Measurements from ENCODE around the gene TAF10.

Gene TAF10

DNA sequence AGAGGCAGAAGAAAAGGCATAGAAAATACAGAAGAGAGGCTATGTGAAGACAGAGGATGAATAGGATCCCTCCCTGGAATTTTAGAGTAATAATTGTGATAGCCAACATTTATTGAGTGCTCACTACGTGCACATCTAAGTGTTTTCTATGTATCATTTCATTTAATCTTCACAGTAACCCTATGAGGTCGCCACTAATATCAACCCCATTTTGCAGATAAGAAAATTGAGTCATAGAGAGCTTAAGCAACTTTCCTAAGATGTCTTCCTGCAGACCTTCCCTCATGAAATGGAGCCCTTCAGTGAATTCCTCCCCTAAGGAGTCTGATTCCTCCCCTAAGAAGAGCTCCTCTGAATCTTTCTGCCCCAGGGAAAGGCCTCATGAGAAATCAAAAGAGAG lies 46.7 kb downstream of the TAF10 start:
- H3K27me3 ChIP-seq = no peaks in the 10 kb centered on the region
- no peak overlapping the region for H3K4me3 ChIP-seq
- intact Hi-C loops (cut with DNase I; ENCODE audit: low total_unique reads) = no loop called here
- no peak overlapping the region for H3K27ac ChIP-seq
- peaks cover 0 to 5% (median 2%) of the 10 kb centered on the region in 4 donors for H3K4me1 ChIP-seq
- no peaks in the 10 kb centered on the region for H3K9me3 ChIP-seq
- peaks cover 0 to 10% (median 0%) of the 10 kb centered on the region in 3 donors for H3K36me3 ChIP-seq
- DNase-seq = no peak
- TF ChIP-seq, protein P1, sequence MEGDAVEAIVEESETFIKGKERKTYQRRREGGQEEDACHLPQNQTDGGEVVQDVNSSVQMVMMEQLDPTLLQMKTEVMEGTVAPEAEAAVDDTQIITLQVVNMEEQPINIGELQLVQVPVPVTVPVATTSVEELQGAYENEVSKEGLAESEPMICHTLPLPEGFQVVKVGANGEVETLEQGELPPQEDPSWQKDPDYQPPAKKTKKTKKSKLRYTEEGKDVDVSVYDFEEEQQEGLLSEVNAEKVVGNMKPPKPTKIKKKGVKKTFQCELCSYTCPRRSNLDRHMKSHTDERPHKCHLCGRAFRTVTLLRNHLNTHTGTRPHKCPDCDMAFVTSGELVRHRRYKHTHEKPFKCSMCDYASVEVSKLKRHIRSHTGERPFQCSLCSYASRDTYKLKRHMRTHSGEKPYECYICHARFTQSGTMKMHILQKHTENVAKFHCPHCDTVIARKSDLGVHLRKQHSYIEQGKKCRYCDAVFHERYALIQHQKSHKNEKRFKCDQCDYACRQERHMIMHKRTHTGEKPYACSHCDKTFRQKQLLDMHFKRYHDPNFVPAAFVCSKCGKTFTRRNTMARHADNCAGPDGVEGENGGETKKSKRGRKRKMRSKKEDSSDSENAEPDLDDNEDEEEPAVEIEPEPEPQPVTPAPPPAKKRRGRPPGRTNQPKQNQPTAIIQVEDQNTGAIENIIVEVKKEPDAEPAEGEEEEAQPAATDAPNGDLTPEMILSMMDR (IDR thresholded peaks at IDR 0.05) = no peak

DNA sequence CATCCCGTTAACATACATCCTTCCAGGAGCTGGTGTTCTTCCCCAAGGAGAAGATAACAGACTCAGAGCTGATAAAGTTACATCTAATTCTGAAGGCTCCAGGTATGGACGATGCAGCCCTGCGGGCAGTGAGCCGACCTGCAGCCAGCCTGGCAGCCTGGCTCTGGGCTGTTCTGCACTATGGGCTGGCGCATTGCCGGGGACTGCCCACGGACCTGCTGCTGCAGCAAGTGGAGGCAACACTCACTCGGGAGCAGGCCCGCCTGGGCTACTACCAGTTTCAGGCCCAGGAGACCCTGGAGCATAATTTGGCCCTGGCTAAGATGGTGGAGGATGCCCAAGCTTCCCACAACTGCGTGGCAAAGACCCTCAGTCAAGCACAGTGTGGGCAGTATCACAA lies 48.3 kb downstream of the TAF10 start:
- Histone ChIP-seq H3K27me3 (no peaks in the 10 kb centered on the region), H3K9me3 (no peaks in the 10 kb centered on the region), H3K27ac (no peak overlapping the region), H3K4me3 (no peak overlapping the region), H3K36me3 (peaks cover 0 to 16% (median 0%) of the 10 kb centered on the region in 3 donors), H3K4me1 (peaks cover 0 to 3% (median 1%) of the 10 kb centered on the region in 4 donors)
- TF ChIP-seq, protein P1 (IDR thresholded peaks at IDR 0.05) = no peak
- DNase-seq = no peak
- intact Hi-C loops (cut with DNase I; ENCODE audit: low total_unique reads) = no loop called here

DNA sequence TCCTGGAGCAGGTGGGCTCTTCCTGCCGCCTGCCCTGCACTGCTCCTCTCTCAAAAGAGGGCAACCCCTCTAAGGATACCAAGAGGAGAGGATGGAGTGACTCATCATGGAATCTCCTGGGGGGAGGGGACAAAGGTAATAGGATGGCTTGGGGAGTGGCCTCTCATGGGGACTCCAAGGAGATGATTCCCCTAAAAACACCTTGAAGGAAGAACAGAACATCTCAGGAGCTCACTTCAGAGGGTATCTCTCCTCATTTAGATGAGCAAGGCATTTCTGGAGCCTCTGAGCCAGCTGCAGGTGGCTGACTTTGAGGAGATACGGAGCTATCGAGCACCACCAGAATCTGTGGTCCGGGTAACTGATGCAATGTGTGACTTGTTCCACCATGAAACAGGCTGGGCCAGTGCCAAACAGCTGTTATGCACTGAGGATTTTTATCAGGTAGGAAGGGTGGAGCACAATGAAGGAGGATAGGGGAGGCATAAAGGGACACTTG lies 48.8 kb downstream of the TAF10 start:
- Histone ChIP-seq H3K4me3 (no peak overlapping the region), H3K27ac (no peak overlapping the region), H3K36me3 (peaks cover 0 to 21% (median 0%) of the 10 kb centered on the region in 3 donors), H3K4me1 (no peaks in the 10 kb centered on the region), H3K9me3 (no peaks in the 10 kb centered on the region), H3K27me3 (no peaks in the 10 kb centered on the region)
- TF ChIP-seq, protein P1 (IDR thresholded peaks at IDR 0.05) = no peak
- intact Hi-C loops (cut with DNase I; ENCODE audit: low total_unique reads) = no loop called here
- DNase-seq = no peak

DNA sequence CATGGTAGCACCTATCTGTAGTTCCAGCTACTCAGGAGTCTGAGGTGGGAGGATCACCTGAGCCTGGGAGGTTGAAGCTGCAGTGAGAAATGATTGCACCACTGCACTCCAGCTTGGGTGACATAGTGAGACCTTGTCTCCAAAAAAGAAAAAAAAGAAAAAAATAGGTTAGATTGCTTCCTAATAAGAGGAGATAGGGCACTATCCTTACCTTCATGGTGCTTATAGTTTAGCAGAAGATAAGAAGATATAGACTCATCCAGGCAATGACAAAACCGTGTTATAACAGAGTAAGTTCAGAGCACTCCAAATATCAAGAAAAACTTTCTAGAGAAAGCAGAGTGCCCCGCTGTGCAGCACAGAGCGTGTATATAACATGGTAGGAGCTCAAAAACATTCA lies 50.7 kb downstream of the TAF10 start:
- H3K27me3 ChIP-seq = no peaks in the 10 kb centered on the region
- H3K4me3 ChIP-seq = no peak overlapping the region
- TF ChIP-seq, protein P1 (IDR thresholded peaks at IDR 0.05) = no peak
- no peaks in the 10 kb centered on the region for H3K4me1 ChIP-seq
- H3K36me3 ChIP-seq = peaks cover 0 to 35% (median 7%) of the 10 kb centered on the region in 3 donors
- no peak overlapping the region for H3K27ac ChIP-seq
- intact Hi-C loops (cut with DNase I; ENCODE audit: low total_unique reads) = no loop called here
- DNase-seq = no peak
- H3K9me3 ChIP-seq = no peaks in the 10 kb centered on the region

All from tibial artery (tissue), 4 donors.